Left lung (tissue), 10 donors: ENCODE measurements around the gene OR51M1. TPM values are rescaled to one million over a fixed set of nuclear protein-coding genes. Genes with fewer than 3 reads are reported as not detected.

Source experiments
- ATAC-seq: fragments of 200-7000 bp; cut with Tn5 transposase; one replicate; pipeline ENCODE4 v1.9.1; 2020; ENCODE audit warnings: moderate library complexity
- DNase-seq, 4 donors: peaks; one replicate each; pipeline ENCODE4 v3.0.0-alpha.2; 2013 to 2020
- H3K27ac ChIP-seq, 2 donors: fragments of 200-600 bp; sonication (generic) in 1 of 2; one replicate each; pipeline versions ENCODE4 v1.5.0 to v1.8.0; 2020 to 2021
- H3K27me3 ChIP-seq, 2 donors: fragments of 200-600 bp; sonication (generic) in 1 of 2; one replicate each; pipeline versions ENCODE4 v1.5.0 to v1.8.0; 2020 to 2021
- H3K36me3 ChIP-seq, 2 donors: fragments of 200-600 bp; sonication (generic) in 1 of 2; one replicate each; pipeline versions ENCODE4 v1.5.0 to v1.8.0; 2020 to 2021
- H3K4me1 ChIP-seq, 2 donors: fragments of 200-600 bp; one replicate each; pipeline ENCODE4 v1.8.0; 2021
- H3K4me3 ChIP-seq, 2 donors: fragments of 200-600 bp; sonication (generic) in 1 of 2; one replicate each; pipeline versions ENCODE4 v1.5.0 to v1.8.0; 2020 to 2021; ENCODE audit warnings: mild to moderate bottlenecking in 1 of 2
- H3K9me3 ChIP-seq, 2 donors: fragments of 200-600 bp; sonication (generic) in 1 of 2; one replicate each; pipeline versions ENCODE4 v1.5.0 to v1.8.0; 2020 to 2021
- CTCF ChIP-seq, 2 donors: fragments of 200-600 bp; sonication (generic) in 1 of 2; IDR thresholded peaks; one replicate each; pipeline versions ENCODE4 v1.5.0 to v1.8.0; 2021; ENCODE audit warnings: antibody characterized with exemption in 2 of 2
- intact Hi-C, 2 donors: fragments of 100-400 bp; cut with DNase I; formaldehyde crosslinking; loops; one replicate each; pipeline versions ENCODE4 v1.11.2 to v1.14.2; 2022
- polyA plus RNA-seq, 6 donors: library from polyadenylated mRNA; unstranded; fragments of 120-200 nt; gene quantifications; one replicate each; pipeline ENCODE4 v1.2.1, GENCODE V29; 2013; ENCODE audit not compliant: insufficient read length in 6 of 6
- total RNA-seq, 2 donors: library from RNA; stranded (reverse); fragmentation: NEBNext Ultra II Directional; extraction: Animal tissue kit (Norgen Biotek cat#: 25700); gene quantifications; one replicate each; pipeline ENCODE4 v1.2.1, GENCODE V29; 2021
- donor health status: DM: no; HTN: yes; CAD: no.
- donor health status: DM: no; HTN: no; CAD: no.

The OR51M1 gene
- total and polyA plus RNA-seq, 8 donors, result 0.06 to 0.24 (median 0.08) TPM; not detected in 4

GRCh38 chr11:5421811-5422210 is 38.2 kb downstream of the OR51M1 start, which contains the start of gene OR51Q1:
OR51Q1 (plus strand) TSS chr11:5422111; CDS start chr11:5422201, 90 bp downstream.
- intact Hi-C loops, result no loop called here
- TF ChIP-seq CTCF (IDR thresholded peaks at IDR 0.05), result no peak

GRCh38 chr11:5423131-5423530 is 39.5 kb downstream of the OR51M1 start:
- H3K27ac ChIP-seq, result no peak overlapping the region
- ATAC-seq, result no peak
- no peaks in the 10 kb centered on the region for H3K4me1 ChIP-seq
- no peaks in the 10 kb centered on the region for H3K9me3 ChIP-seq
- TF ChIP-seq CTCF (IDR thresholded peaks at IDR 0.05), result no peak
- no peak overlapping the region for H3K4me3 ChIP-seq
- H3K27me3 ChIP-seq, result no peaks in the 10 kb centered on the region
- H3K36me3 ChIP-seq, result no peaks in the 10 kb centered on the region
- intact Hi-C loops, result no loop called here
- no peak for DNase-seq

More at GRCh38 chr11:5421811-5422210, 38.2 kb downstream of the OR51M1 start, which contains the start of gene OR51Q1:
- no peak within 1 kb of the TSS for H3K27ac ChIP-seq
- no peak for DNase-seq
- H3K4me1 ChIP-seq, result no peaks in the 10 kb centered on the region
- no peaks in the 10 kb centered on the region for H3K9me3 ChIP-seq
- H3K4me3 ChIP-seq, result no peak within 1 kb of the TSS
- H3K27me3 ChIP-seq, result no peaks in the 10 kb centered on the region
- no peaks in the 10 kb centered on the region for H3K36me3 ChIP-seq
- no peak for ATAC-seq

- Histone ChIP-seq H3K9me3 (no peaks in the 10 kb centered on the region), H3K4me1 (no peaks in the 10 kb centered on the region), H3K27ac (no peak within 1 kb of the TSS), H3K27me3 (no peaks in the 10 kb centered on the region), H3K36me3 (no peaks in the 10 kb centered on the region), H3K4me3 (no peak within 1 kb of the TSS)
- intact Hi-C loops, result no loop called here
- ATAC-seq, result no peak
- DNase-seq, result no peak
- TF ChIP-seq CTCF (IDR thresholded peaks at IDR 0.05), result no peak
These were observed 57.8 kb downstream of the OR51M1 start, which contains the start of gene OR51I1 for GRCh38 chr11:5441414-5441813. OR51I1 (minus strand) TSS chr11:5441514; CDS start chr11:5441514, 0 bp downstream.

Other genes with a start within 250 kb of the OR51M1 start
- not detected for gene OR52A5, start 245.5 kb upstream of the OR51M1 start, total RNA-seq
- not detected for gene OR52A5, start 245.5 kb upstream of the OR51M1 start, polyA plus RNA-seq
- gene OR52A1, start 229.1 kb upstream of the OR51M1 start, total RNA-seq, result not detected
- under 1 TPM; 0.02 to 0.03 (median 0.03) TPM for gene OR52A1, start 229.1 kb upstream of the OR51M1 start, polyA plus RNA-seq
- not detected for gene OR51V1, start 183.1 kb upstream of the OR51M1 start, total RNA-seq
- not detected for gene OR51V1, start 183.1 kb upstream of the OR51M1 start, polyA plus RNA-seq
- 100 to 1,000 TPM; 247 to 273 TPM for gene HBB, start 156.7 kb upstream of the OR51M1 start, total RNA-seq
- 100 to 1,000 TPM; 137 to 967 (median 304) TPM for gene HBB, start 156.7 kb upstream of the OR51M1 start, polyA plus RNA-seq
- under 1 TPM in 1 of 2 donors, not detected in 1; 0.82 TPM for gene HBD, start 149.3 kb upstream of the OR51M1 start, total RNA-seq
- 1 to 10 TPM in 3 of 6 donors, under 1 TPM in 3; 0.44 to 1.2 (median 0.96) TPM for gene HBD, start 149.3 kb upstream of the OR51M1 start, polyA plus RNA-seq
- not detected for gene HBG1, start 134.0 kb upstream of the OR51M1 start, total RNA-seq
- 1,000 to 10,000 TPM in 3 of 6 donors, 10 to 100 TPM in 1, 1 to 10 TPM in 2; 3.5 to 2,797 (median 512) TPM for gene HBG1, start 134.0 kb upstream of the OR51M1 start, polyA plus RNA-seq
- not detected for gene HBG2, start 129.0 kb upstream of the OR51M1 start, total RNA-seq
- gene HBG2, start 129.0 kb upstream of the OR51M1 start, polyA plus RNA-seq, result 1,000 to 10,000 TPM; 1,963 to 7,853 (median 3,552) TPM
- not detected for gene HBE1, start 113.9 kb upstream of the OR51M1 start, total RNA-seq
- gene HBE1, start 113.9 kb upstream of the OR51M1 start, polyA plus RNA-seq, result 10 to 100 TPM in 3 of 6 donors, 1 to 10 TPM in 3; 4.2 to 41.6 (median 16.3) TPM
- gene OR51B4, start 81.9 kb upstream of the OR51M1 start, total RNA-seq, result not detected
- gene OR51B4, start 81.9 kb upstream of the OR51M1 start, polyA plus RNA-seq, result under 1 TPM in 5 of 6 donors, not detected in 1; 0.35 to 0.58 (median 0.53) TPM
- not detected for gene OR51B2, start 59.5 kb upstream of the OR51M1 start, total RNA-seq
- under 1 TPM in 1 of 6 donors, not detected in 5; 0.23 TPM for gene OR51B2, start 59.5 kb upstream of the OR51M1 start, polyA plus RNA-seq
- gene OR51B5, start 40.3 kb upstream of the OR51M1 start, total RNA-seq, result under 1 TPM; 0.29 to 0.41 TPM
- gene OR51B5, start 40.3 kb upstream of the OR51M1 start, polyA plus RNA-seq, result under 1 TPM; 0.41 to 0.87 (median 0.71) TPM
- not detected for gene OR51B6, start 32.3 kb upstream of the OR51M1 start, total RNA-seq
- gene OR51B6, start 32.3 kb upstream of the OR51M1 start, polyA plus RNA-seq, result under 1 TPM in 1 of 6 donors, not detected in 5; 0.14 TPM
- not detected for gene OR51Q1, start 38.3 kb downstream of the OR51M1 start, total RNA-seq
- gene OR51Q1, start 38.3 kb downstream of the OR51M1 start, polyA plus RNA-seq, result not detected
- not detected for gene OR51I1, start 57.7 kb downstream of the OR51M1 start, total RNA-seq
- gene OR51I1, start 57.7 kb downstream of the OR51M1 start, polyA plus RNA-seq, result not detected
- gene OR51I2, start 65.5 kb downstream of the OR51M1 start, total RNA-seq, result not detected
- under 1 TPM in 2 of 6 donors, not detected in 4; 0.04 to 0.07 TPM for gene OR51I2, start 65.5 kb downstream of the OR51M1 start, polyA plus RNA-seq
- gene OR52D1, start 104.9 kb downstream of the OR51M1 start, total RNA-seq, result not detected
- under 1 TPM in 2 of 6 donors, not detected in 4; 0.13 to 0.18 TPM for gene OR52D1, start 104.9 kb downstream of the OR51M1 start, polyA plus RNA-seq
- under 1 TPM; 0.23 to 0.37 TPM for gene UBQLN3, start 126.1 kb downstream of the OR51M1 start, total RNA-seq
- under 1 TPM in 1 of 6 donors, not detected in 5; 0.06 TPM for gene UBQLN3, start 126.1 kb downstream of the OR51M1 start, polyA plus RNA-seq
- under 1 TPM; 0.50 to 0.67 TPM for gene UBQLNL, start 132.9 kb downstream of the OR51M1 start, total RNA-seq
- 1 to 10 TPM; 1.2 to 2.2 (median 1.7) TPM for gene UBQLNL, start 132.9 kb downstream of the OR51M1 start, polyA plus RNA-seq
- gene OR52H1, start 164.7 kb downstream of the OR51M1 start, total RNA-seq, result under 1 TPM; 0.32 to 0.45 TPM
- under 1 TPM in 3 of 6 donors, not detected in 3; 0.20 to 0.26 (median 0.20) TPM for gene OR52H1, start 164.7 kb downstream of the OR51M1 start, polyA plus RNA-seq
- gene OR52B6, start 197.1 kb downstream of the OR51M1 start, total RNA-seq, result not detected
- gene OR52B6, start 197.1 kb downstream of the OR51M1 start, polyA plus RNA-seq, result under 1 TPM; 0.17 to 0.56 (median 0.42) TPM
- gene TRIM6, start 212.8 kb downstream of the OR51M1 start, total RNA-seq, result 1 to 10 TPM; 4.2 to 6.2 TPM
- 1 to 10 TPM; 4.5 to 9.7 (median 6.5) TPM for gene TRIM6, start 212.8 kb downstream of the OR51M1 start, polyA plus RNA-seq
- 10 to 100 TPM in 1 of 2 donors, 1 to 10 TPM in 1; 9.1 to 10.2 TPM for gene TRIM34, start 241.2 kb downstream of the OR51M1 start, total RNA-seq
- gene TRIM34, start 241.2 kb downstream of the OR51M1 start, polyA plus RNA-seq, result 10 to 100 TPM; 20.9 to 31.7 (median 22.9) TPM